ENCODE measurements around the gene ESRRG.
A peak's percentile ranks its signal among the peaks of the same experiment; 100 is the strongest.

The ESRRG gene

GRCh38 chr1:216665856-216666255 is 57.4 kb downstream of the ESRRG start:
- no peak overlapping the region for H3K4me3 ChIP-seq (ENCODE audit: low read length)
- TF ChIP-seq, protein P1, sequence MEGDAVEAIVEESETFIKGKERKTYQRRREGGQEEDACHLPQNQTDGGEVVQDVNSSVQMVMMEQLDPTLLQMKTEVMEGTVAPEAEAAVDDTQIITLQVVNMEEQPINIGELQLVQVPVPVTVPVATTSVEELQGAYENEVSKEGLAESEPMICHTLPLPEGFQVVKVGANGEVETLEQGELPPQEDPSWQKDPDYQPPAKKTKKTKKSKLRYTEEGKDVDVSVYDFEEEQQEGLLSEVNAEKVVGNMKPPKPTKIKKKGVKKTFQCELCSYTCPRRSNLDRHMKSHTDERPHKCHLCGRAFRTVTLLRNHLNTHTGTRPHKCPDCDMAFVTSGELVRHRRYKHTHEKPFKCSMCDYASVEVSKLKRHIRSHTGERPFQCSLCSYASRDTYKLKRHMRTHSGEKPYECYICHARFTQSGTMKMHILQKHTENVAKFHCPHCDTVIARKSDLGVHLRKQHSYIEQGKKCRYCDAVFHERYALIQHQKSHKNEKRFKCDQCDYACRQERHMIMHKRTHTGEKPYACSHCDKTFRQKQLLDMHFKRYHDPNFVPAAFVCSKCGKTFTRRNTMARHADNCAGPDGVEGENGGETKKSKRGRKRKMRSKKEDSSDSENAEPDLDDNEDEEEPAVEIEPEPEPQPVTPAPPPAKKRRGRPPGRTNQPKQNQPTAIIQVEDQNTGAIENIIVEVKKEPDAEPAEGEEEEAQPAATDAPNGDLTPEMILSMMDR (IDR thresholded peaks at IDR 0.05; ENCODE audit: insufficient read depth, low read depth, low read length, missing control alignments): no peak
- DNase-seq (ENCODE audit: low read depth): no peak

DNA sequence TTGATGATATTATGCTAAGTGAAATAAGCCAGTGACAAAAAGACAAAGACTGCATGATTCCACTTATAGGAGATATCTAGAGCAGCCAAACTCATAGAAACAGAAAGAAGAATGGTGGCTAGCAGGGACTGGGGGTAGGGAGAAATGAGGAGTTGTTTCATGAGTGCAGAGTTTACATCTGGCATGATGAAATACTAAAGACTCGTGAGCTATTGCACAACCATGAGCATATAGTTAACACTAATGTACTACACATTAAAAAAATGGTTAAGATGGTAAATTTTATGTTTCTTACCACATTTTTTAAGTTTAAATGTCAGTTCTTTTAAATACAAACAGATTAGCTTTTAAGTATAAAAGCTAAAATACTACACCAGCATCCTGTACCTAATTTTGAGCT is 57.8 kb downstream of the ESRRG start:
- no peak overlapping the region for H3K4me3 ChIP-seq (ENCODE audit: low read length)
- TF ChIP-seq, protein P1 (IDR thresholded peaks at IDR 0.05; ENCODE audit: insufficient read depth, low read depth, low read length, missing control alignments): no peak
- DNase-seq (ENCODE audit: low read depth): peak; percentile 51

DNA sequence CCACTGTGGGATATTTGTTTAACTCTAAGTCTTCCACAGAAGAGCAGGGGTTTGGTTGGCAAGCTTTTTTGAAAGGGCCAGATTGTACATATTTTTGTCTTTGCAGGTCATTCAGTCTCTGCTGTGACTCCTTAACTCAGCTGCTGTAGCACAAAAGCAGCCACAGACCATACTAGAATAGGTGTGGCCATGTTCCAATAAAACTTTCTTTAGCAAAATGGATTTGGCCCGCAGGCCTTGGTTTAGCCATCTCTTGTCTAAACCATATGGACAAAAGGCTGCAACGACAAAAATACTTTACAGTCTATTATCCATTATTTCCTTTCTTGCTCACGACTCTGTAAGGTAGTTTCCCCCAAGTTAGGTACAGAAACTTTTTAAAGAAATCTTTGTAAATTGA is 60.5 kb downstream of the ESRRG start:
- TF ChIP-seq, protein P1 (IDR thresholded peaks at IDR 0.05; ENCODE audit: insufficient read depth, low read depth, low read length, missing control alignments): no peak
- H3K4me3 ChIP-seq (ENCODE audit: low read length): no peak overlapping the region
- DNase-seq (ENCODE audit: low read depth): no peak

DNA sequence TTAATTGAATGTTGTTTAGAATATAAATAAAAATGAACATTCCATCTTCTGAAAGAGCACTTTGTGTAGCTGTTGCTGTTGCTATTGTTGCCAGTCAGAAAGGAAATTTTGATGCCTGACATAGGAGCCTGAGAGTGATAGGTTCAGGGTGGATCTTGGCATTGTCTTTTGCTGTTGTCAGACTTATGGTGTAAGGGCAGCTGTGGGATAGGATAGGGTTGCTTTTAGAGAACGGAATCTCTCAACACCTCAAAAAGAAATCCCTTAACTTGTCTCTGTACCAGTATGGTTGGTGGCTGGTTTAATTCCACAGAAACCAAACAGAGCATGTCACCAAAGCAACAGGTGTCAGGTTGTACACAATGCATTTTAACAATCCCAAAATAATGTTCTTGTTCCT is 62.7 kb downstream of the ESRRG start:
- no peak for DNase-seq (ENCODE audit: low read depth)
- TF ChIP-seq, protein P1 (IDR thresholded peaks at IDR 0.05; ENCODE audit: insufficient read depth, low read depth, low read length, missing control alignments): no peak
- H3K4me3 ChIP-seq (ENCODE audit: low read length): no peak overlapping the region

- TF ChIP-seq, protein P1 (IDR thresholded peaks at IDR 0.05; ENCODE audit: insufficient read depth, low read depth, low read length, missing control alignments): no peak
- H3K4me3 ChIP-seq (ENCODE audit: low read length): no peak overlapping the region
- no peak for DNase-seq (ENCODE audit: low read depth)
Measured at GRCh38 chr1:216653001-216653400, 70.2 kb downstream of the ESRRG start.

GRCh38 chr1:216651826-216652418 is 71.3 kb downstream of the ESRRG start:
- H3K4me3 ChIP-seq (ENCODE audit: low read length): no peak overlapping the region
- TF ChIP-seq, protein P1 (IDR thresholded peaks at IDR 0.05; ENCODE audit: insufficient read depth, low read depth, low read length, missing control alignments): no peak

DNA sequence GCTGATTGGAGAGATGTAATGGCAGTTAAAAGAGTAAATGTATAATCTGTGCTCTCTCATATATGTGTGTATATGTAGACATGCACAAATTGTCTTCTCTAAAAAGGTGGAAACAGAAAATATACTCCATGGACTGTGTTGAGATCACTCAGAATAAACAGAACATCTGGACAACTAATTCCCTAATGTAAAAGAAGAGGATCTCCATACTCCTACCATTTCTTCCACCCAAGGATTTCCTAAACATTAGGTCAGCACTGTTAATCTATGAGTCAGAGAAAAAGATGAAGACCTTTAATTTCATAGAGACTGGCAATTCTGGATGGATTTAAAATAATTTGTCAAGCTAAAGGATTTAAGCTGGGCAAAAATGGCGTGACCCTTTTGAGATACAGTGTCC is 80.1 kb downstream of the ESRRG start:
- TF ChIP-seq, protein P1 (IDR thresholded peaks at IDR 0.05; ENCODE audit: insufficient read depth, low read depth, low read length, missing control alignments): no peak
- H3K4me3 ChIP-seq (ENCODE audit: low read length): no peak overlapping the region
- no peak for DNase-seq (ENCODE audit: low read depth)

More at GRCh38 chr1:216651826-216652418, 71.3 kb downstream of the ESRRG start:
- DNase-seq (ENCODE audit: low read depth): no peak

Data from epithelial cell of esophagus (primary cell).